Brain microvascular endothelial cell (primary cell): Measurements from ENCODE around the gene RYK.

Experiments used
- DNase-seq: peaks from one replicate; pipeline ENCODE4 v3.0.0-alpha.2; 2020
- H3K27ac ChIP-seq: fragments of 250-450 bp; sonication (Bioruptor Pico); 2 replicates; pipeline ENCODE4 v1.5.1; 2020; ENCODE audit warnings: mild to moderate bottlenecking, moderate library complexity
- H3K27me3 ChIP-seq: fragments of 250-450 bp; sonication (Bioruptor Pico); replicated peaks from 2 replicates; pipeline ENCODE4 v1.5.1; 2020; ENCODE audit warnings: mild to moderate bottlenecking
- H3K36me3 ChIP-seq: fragments of 250-450 bp; sonication (Bioruptor Pico); replicated peaks from 2 replicates; pipeline ENCODE4 v1.5.1; 2020; ENCODE audit warnings: mild to moderate bottlenecking
- H3K4me3 ChIP-seq: 2 replicates; pipeline ENCODE4 v1.5.1; 2011; ENCODE audit warnings: low read depth, mild to moderate bottlenecking, control low read depth, low read length, moderate library complexity
- CTCF ChIP-seq: IDR thresholded peaks from 2 replicates; pipeline ENCODE4 v1.5.1; 2011; ENCODE audit warnings: low read depth, mild to moderate bottlenecking, moderate library complexity, low read length, control low read depth, inconsistent platforms; ENCODE audit errors: missing control alignments
- in situ Hi-C: cut with HindIII; loops from 2 replicates; pipeline ENCODE4 v1.10.0; 2017; ENCODE audit warnings: low sequenced_read_pairs, low pct_ligation_motif_present

RYK gene

DNA sequence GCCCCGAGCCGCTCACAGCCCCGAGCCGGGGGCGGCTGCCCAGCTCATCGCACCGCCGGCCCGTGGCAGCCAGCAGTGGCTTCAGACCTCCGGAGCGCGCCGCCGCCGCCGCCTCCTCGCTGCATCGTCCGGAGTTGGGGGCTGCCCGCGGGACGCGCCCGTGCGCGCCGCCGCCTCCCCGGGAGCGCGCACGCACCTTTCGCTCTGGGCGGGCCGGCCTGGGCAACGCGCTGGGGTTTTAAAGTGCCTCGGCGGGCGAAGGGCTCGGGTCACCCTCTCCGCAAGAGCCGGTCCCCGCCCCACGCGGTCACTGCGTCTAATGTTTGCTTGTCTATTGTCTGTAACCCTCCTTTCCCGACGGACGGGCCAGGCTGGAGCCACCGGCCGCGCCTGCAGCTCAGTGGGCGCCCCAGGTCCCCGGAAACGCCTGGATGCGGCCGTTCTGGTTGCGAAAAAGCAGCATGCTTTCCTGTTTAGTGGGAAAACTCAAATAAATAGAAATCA is at the start of gene RYK:
Gene RYK (minus strand): TSS at position 143 of the 504 bp plus-strand sequence. CDS start 205 bp downstream, outside the sequence.
- Histone ChIP-seq H3K4me3 (peak within 1 kb of the TSS; percentile 78), H3K27ac (peak within 1 kb of the TSS; percentile 81), H3K27me3 (no peaks in the 10 kb centered on the region), H3K36me3 (no peaks in the 10 kb centered on the region)
- peak; percentile 56 for DNase-seq
- in situ Hi-C loops, result no loop called here
- no peak for TF ChIP-seq CTCF

- Histone ChIP-seq H3K27me3 (no peaks in the 10 kb centered on the region), H3K4me3 (no peak overlapping the region), H3K27ac (no peak overlapping the region), H3K36me3 (no peaks in the 10 kb centered on the region)
- in situ Hi-C loops, result loop anchor here (10.0 kb wide), 1 partner anchor 175 kb away; no protein-coding TSS in a partner anchor
- TF ChIP-seq CTCF, result no peak
- DNase-seq, result no peak
Measured at GRCh38 chr3:134299888-134300206, 49.2 kb upstream of the RYK start.

- no peak for DNase-seq
- H3K27ac ChIP-seq, result no peak overlapping the region
- in situ Hi-C loops, result no loop called here
- TF ChIP-seq CTCF, result peak; percentile 57
- no peaks in the 10 kb centered on the region for H3K36me3 ChIP-seq
- H3K4me3 ChIP-seq, result no peak overlapping the region
- no peaks in the 10 kb centered on the region for H3K27me3 ChIP-seq
Measured at GRCh38 chr3:134299185-134299887, 48.7 kb upstream of the RYK start.

DNA sequence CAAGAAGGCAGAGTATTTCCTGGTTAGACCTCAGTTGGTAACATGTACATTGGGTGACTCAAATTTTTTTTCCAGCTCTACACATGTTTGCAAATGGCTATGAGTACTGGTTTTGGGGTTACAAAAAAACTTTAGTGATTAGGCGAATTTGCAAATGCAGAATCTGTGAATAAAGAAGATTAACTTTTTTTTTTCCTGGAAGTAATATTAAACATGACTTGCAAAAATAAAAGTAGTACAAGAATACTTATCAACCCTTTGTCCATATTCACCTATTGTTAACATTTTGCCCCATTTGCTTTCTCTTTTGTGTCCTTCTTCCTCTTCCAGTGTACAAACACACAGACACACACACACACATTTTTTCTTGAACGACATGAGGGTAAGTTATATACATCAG is 47.6 kb upstream of the RYK start:
- Histone ChIP-seq H3K36me3 (no peaks in the 10 kb centered on the region), H3K27me3 (no peaks in the 10 kb centered on the region), H3K4me3 (no peak overlapping the region), H3K27ac (no peak overlapping the region)
- TF ChIP-seq CTCF, result no peak
- no peak for DNase-seq
- in situ Hi-C loops, result no loop called here

- Histone ChIP-seq H3K36me3 (no peaks in the 10 kb centered on the region), H3K27me3 (no peaks in the 10 kb centered on the region), H3K4me3 (no peak overlapping the region), H3K27ac (no peak overlapping the region)
- DNase-seq, result no peak
- in situ Hi-C loops, result no loop called here
- TF ChIP-seq CTCF, result no peak
Measured at GRCh38 chr3:134296616-134297015, 46.0 kb upstream of the RYK start.

GRCh38 chr3:134295930-134296329 is 45.3 kb upstream of the RYK start:
- in situ Hi-C loops, result no loop called here
- TF ChIP-seq CTCF, result no peak
- no peaks in the 10 kb centered on the region for H3K36me3 ChIP-seq
- H3K4me3 ChIP-seq, result no peak overlapping the region
- DNase-seq, result no peak
- H3K27ac ChIP-seq, result no peak overlapping the region
- no peaks in the 10 kb centered on the region for H3K27me3 ChIP-seq
